Daoy (cell line): ENCODE results near the gene ERMN. TPM values are rescaled to one million over a fixed set of nuclear protein-coding genes. Genes with fewer than 3 reads are reported as not detected.

Experiments
- DNase-seq: peaks from one replicate; pipeline ENCODE4 v3.0.0-alpha.2; 2015; ENCODE audit warnings: low read depth
- total RNA-seq: library from RNA; depleted of rRNA; stranded (reverse); fragments of >200 nt; shearing (Covaris generic); gene quantifications from 2 replicates; pipeline ENCODE4 v1.2.3, GENCODE V29; 2014

The ERMN gene
- total RNA-seq, 1 experiment from 2014 or later = 0.29 TPM

- DNase-seq = peak; percentile 10
These were observed 3.9 kb upstream of the ERMN start for GRCh38 chr2:157329524-157329923.

- peak; percentile 66 for DNase-seq
These were observed 2.2 kb upstream of the ERMN start for GRCh38 chr2:157327621-157328500.

GRCh38 chr2:157327200-157327599, 1.6 kb upstream of the ERMN start:
- no peak for DNase-seq

GRCh38 chr2:157326698-157327097, 1.1 kb upstream of the ERMN start:
- DNase-seq = no peak

GRCh38 chr2:157324331-157324843, 1.2 kb downstream of the ERMN start:
- DNase-seq = no peak

GRCh38 chr2:157322432-157322831, 3.2 kb downstream of the ERMN start:
- DNase-seq = no peak

GRCh38 chr2:157321466-157321865, 4.2 kb downstream of the ERMN start:
- DNase-seq = no peak

GRCh38 chr2:157320409-157320808, 5.2 kb downstream of the ERMN start:
- DNase-seq = no peak

GRCh38 chr2:157319795-157320194, 5.8 kb downstream of the ERMN start:
- DNase-seq = no peak

- no peak for DNase-seq
These were observed 6.7 kb downstream of the ERMN start for GRCh38 chr2:157318884-157319283.

GRCh38 chr2:157315901-157316300, 9.7 kb downstream of the ERMN start:
- DNase-seq = no peak

- no peak for DNase-seq
These were observed 12.6 kb downstream of the ERMN start for GRCh38 chr2:157312866-157313486.

- no peak for DNase-seq
These were observed 13.9 kb downstream of the ERMN start for GRCh38 chr2:157311706-157312105.

- no peak for DNase-seq
These were observed 15.7 kb downstream of the ERMN start for GRCh38 chr2:157309878-157310277.

GRCh38 chr2:157307021-157307420, 18.6 kb downstream of the ERMN start:
- DNase-seq = no peak

GRCh38 chr2:157305723-157306110, 19.9 kb downstream of the ERMN start:
- DNase-seq = no peak

- peak; percentile 4 for DNase-seq
These were observed 20.6 kb downstream of the ERMN start for GRCh38 chr2:157304811-157305722.

- DNase-seq = no peak
These were observed 22.0 kb downstream of the ERMN start for GRCh38 chr2:157303612-157304011.

- DNase-seq = peak; percentile 24
These were observed 23.0 kb downstream of the ERMN start for GRCh38 chr2:157302492-157303099.

- no peak for DNase-seq
These were observed 24.3 kb downstream of the ERMN start for GRCh38 chr2:157301307-157301706.

- no peak for DNase-seq
These were observed 28.7 kb downstream of the ERMN start for GRCh38 chr2:157296958-157297357.

- no peak for DNase-seq
These were observed 29.1 kb downstream of the ERMN start for GRCh38 chr2:157296490-157296889.
